Measurements from ENCODE around the gene STK10. TPM values are rescaled to one million over a fixed set of nuclear protein-coding genes. Genes with fewer than 3 reads are reported as not detected.
A peak's percentile ranks its signal among the peaks of the same experiment; 100 is the strongest.

Gene STK10
- total RNA-seq, 1 donor from 2014 or later: 12.6 TPM

GRCh38 chr5:172118891-172119290 lies 69.1 kb downstream of the STK10 start:
- Histone ChIP-seq H3K4me3 (ENCODE audit: low read depth, low read length) (no peak overlapping the region), H3K36me3 (ENCODE audit: control insufficient read depth, insufficient read depth, low read length) (peaks cover 2% of the 10 kb centered on the region)
- no peak for FAIRE-seq

GRCh38 chr5:172117977-172118701 lies 69.9 kb downstream of the STK10 start:
- H3K4me3 ChIP-seq (ENCODE audit: low read depth, low read length): no peak overlapping the region
- peaks cover 2% of the 10 kb centered on the region for H3K36me3 ChIP-seq (ENCODE audit: control insufficient read depth, insufficient read depth, low read length)
- DNase-seq (ENCODE audit: low read depth): no peak
- no peaks in the 10 kb centered on the region for H3K27me3 ChIP-seq (ENCODE audit: control insufficient read depth, insufficient read depth, low read length)
- peak; percentile 55 for FAIRE-seq
- no peak for TF ChIP-seq CTCF (IDR thresholded peaks at IDR 0.05; ENCODE audit: insufficient read depth, low read length, severe bottlenecking)

More at GRCh38 chr5:172118891-172119290, 69.1 kb downstream of the STK10 start:
- no peak for TF ChIP-seq CTCF (IDR thresholded peaks at IDR 0.05; ENCODE audit: insufficient read depth, low read length, severe bottlenecking)
- H3K27me3 ChIP-seq (ENCODE audit: control insufficient read depth, insufficient read depth, low read length): no peaks in the 10 kb centered on the region
- no peak for DNase-seq (ENCODE audit: low read depth)

- Histone ChIP-seq H3K36me3 (ENCODE audit: control insufficient read depth, insufficient read depth, low read length) (peaks cover 2% of the 10 kb centered on the region), H3K4me3 (ENCODE audit: low read depth, low read length) (no peak overlapping the region), H3K27me3 (ENCODE audit: control insufficient read depth, insufficient read depth, low read length) (no peaks in the 10 kb centered on the region)
- no peak for TF ChIP-seq CTCF (IDR thresholded peaks at IDR 0.05; ENCODE audit: insufficient read depth, low read length, severe bottlenecking)
- no peak for DNase-seq (ENCODE audit: low read depth)
- FAIRE-seq: no peak
Measured at GRCh38 chr5:172115541-172115982, 72.5 kb downstream of the STK10 start.

GRCh38 chr5:172114875-172115422 lies 73.1 kb downstream of the STK10 start:
- no peaks in the 10 kb centered on the region for H3K27me3 ChIP-seq (ENCODE audit: control insufficient read depth, insufficient read depth, low read length)
- no peak overlapping the region for H3K4me3 ChIP-seq (ENCODE audit: low read depth, low read length)
- DNase-seq (ENCODE audit: low read depth) (no peak), FAIRE-seq (no peak)
- no peak for TF ChIP-seq CTCF (IDR thresholded peaks at IDR 0.05; ENCODE audit: insufficient read depth, low read length, severe bottlenecking)
- peaks cover 2% of the 10 kb centered on the region for H3K36me3 ChIP-seq (ENCODE audit: control insufficient read depth, insufficient read depth, low read length)

- H3K36me3 ChIP-seq (ENCODE audit: control insufficient read depth, insufficient read depth, low read length): peaks cover 2% of the 10 kb centered on the region
- TF ChIP-seq CTCF (IDR thresholded peaks at IDR 0.05; ENCODE audit: insufficient read depth, low read length, severe bottlenecking): no peak
- no peak for FAIRE-seq
Measured at GRCh38 chr5:172113036-172113435, 75.0 kb downstream of the STK10 start.

More at GRCh38 chr5:172113036-172113435, 75.0 kb downstream of the STK10 start:
- Histone ChIP-seq H3K4me3 (ENCODE audit: low read depth, low read length) (no peak overlapping the region), H3K27me3 (ENCODE audit: control insufficient read depth, insufficient read depth, low read length) (no peaks in the 10 kb centered on the region)
- no peak for DNase-seq (ENCODE audit: low read depth)
